ENCODE measurements around the gene USP2.
"Not testable (repeated sequence)": the region's sequence is repeated elsewhere in the genome, so short reads cannot be mapped to it uniquely, and the experiment has no call there.

Gene USP2

GRCh38 chr11:119409731-119410130 lies 28.2 kb upstream of the USP2 start:
- H3K27me3 ChIP-seq (ENCODE audit: control insufficient read depth in 1 of 2, insufficient read depth in 2 of 2, low read length in 2 of 2): no peaks in the 10 kb centered on the region
- no peaks in the 10 kb centered on the region for H3K9me3 ChIP-seq (ENCODE audit: low read length)
- no peak overlapping the region for H3K27ac ChIP-seq (ENCODE audit: low read depth, low read length)
- H3K4me1 ChIP-seq (ENCODE audit: insufficient read depth, low read length): no peaks in the 10 kb centered on the region
- H3K4me3 ChIP-seq (ENCODE audit: low read depth in 1 of 2, low read length in 2 of 2): no peak overlapping the region
- no peak overlapping the region for H3K9ac ChIP-seq (ENCODE audit: low read length)
- no peaks in the 10 kb centered on the region for H3K36me3 ChIP-seq (ENCODE audit: insufficient read depth, low read length)

GRCh38 chr11:119406005-119406404 lies 24.5 kb upstream of the USP2 start:
- Histone ChIP-seq H3K27ac (ENCODE audit: low read depth, low read length) (no peak overlapping the region), H3K27me3 (ENCODE audit: control insufficient read depth in 1 of 2, insufficient read depth in 2 of 2, low read length in 2 of 2) (no peaks in the 10 kb centered on the region), H3K9ac (ENCODE audit: low read length) (no peak overlapping the region), H3K36me3 (ENCODE audit: insufficient read depth, low read length) (no peaks in the 10 kb centered on the region), H3K4me1 (ENCODE audit: insufficient read depth, low read length) (no peaks in the 10 kb centered on the region), H3K9me3 (ENCODE audit: low read length) (peaks cover 2% of the 10 kb centered on the region), H3K4me3 (ENCODE audit: low read depth in 1 of 2, low read length in 2 of 2) (no peak overlapping the region)

DNA sequence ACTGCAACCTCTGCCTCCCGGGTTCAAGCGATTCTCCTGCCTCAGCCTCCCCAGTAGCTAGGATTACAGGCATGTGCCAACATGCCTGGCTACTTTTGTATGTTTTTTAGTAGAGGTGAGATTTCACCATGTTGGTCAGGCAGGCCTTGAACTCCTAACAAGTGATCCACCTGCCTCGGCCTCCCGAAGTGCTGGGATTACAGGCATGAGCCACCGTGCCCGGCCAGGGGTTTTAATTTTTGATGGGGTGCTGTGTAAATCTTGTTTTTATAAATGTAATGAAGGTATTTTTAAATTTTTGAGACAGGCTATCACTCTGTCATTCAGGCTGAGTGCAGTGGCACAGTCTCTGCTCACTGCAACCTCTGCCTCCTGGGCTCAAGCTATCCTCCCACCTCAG lies 24.0 kb upstream of the USP2 start:
- H3K9ac ChIP-seq (ENCODE audit: low read length); H3K36me3 ChIP-seq (ENCODE audit: insufficient read depth, low read length); H3K4me3 ChIP-seq (ENCODE audit: low read depth in 1 of 2, low read length in 2 of 2); H3K4me1 ChIP-seq (ENCODE audit: insufficient read depth, low read length); H3K9me3 ChIP-seq (ENCODE audit: low read length); H3K27ac ChIP-seq (ENCODE audit: low read depth, low read length); H3K27me3 ChIP-seq (ENCODE audit: control insufficient read depth in 1 of 2, insufficient read depth in 2 of 2, low read length in 2 of 2): not testable (repeated sequence)

GRCh38 chr11:119404872-119405271 lies 23.4 kb upstream of the USP2 start:
- Histone ChIP-seq H3K9me3 (ENCODE audit: low read length) (peaks cover 7% of the 10 kb centered on the region), H3K4me3 (ENCODE audit: low read depth in 1 of 2, low read length in 2 of 2) (no peak overlapping the region), H3K36me3 (ENCODE audit: insufficient read depth, low read length) (no peaks in the 10 kb centered on the region), H3K9ac (ENCODE audit: low read length) (no peak overlapping the region), H3K27ac (ENCODE audit: low read depth, low read length) (no peak overlapping the region), H3K4me1 (ENCODE audit: insufficient read depth, low read length) (no peaks in the 10 kb centered on the region), H3K27me3 (ENCODE audit: control insufficient read depth in 1 of 2, insufficient read depth in 2 of 2, low read length in 2 of 2) (no peaks in the 10 kb centered on the region)

DNA sequence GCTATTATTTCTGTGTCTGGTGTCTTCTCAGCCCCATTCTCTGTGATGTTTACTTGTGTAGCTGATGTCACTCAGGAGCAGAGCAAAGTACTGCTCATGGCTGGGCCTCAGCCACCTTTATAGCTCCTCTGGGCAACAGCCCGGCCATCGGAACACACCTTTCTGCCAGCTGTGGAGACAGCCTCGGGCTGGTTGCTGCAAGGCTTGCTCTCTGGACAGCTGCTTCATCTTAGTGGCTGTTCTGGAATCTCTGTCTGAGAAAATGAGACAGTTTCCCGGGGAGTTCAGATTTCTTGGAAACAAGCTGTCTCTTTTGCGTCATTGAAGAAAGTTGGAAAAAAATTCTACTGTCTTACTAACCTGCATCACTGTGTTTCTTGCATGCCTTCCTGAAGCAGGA lies 21.5 kb upstream of the USP2 start:
- Histone ChIP-seq H3K27ac (ENCODE audit: low read depth, low read length) (no peak overlapping the region), H3K27me3 (ENCODE audit: control insufficient read depth in 1 of 2, insufficient read depth in 2 of 2, low read length in 2 of 2) (no peaks in the 10 kb centered on the region)

GRCh38 chr11:119402470-119402869 lies 21.0 kb upstream of the USP2 start:
- Histone ChIP-seq H3K27ac (ENCODE audit: low read depth, low read length) (no peak overlapping the region), H3K36me3 (ENCODE audit: insufficient read depth, low read length) (no peaks in the 10 kb centered on the region), H3K27me3 (ENCODE audit: control insufficient read depth in 1 of 2, insufficient read depth in 2 of 2, low read length in 2 of 2) (no peaks in the 10 kb centered on the region), H3K4me1 (ENCODE audit: insufficient read depth, low read length) (no peaks in the 10 kb centered on the region), H3K9ac (ENCODE audit: low read length) (no peak overlapping the region), H3K9me3 (ENCODE audit: low read length) (peaks cover 7% of the 10 kb centered on the region), H3K4me3 (ENCODE audit: low read depth in 1 of 2, low read length in 2 of 2) (no peak overlapping the region)

More for the DNA sequence above, 21.5 kb upstream of the USP2 start:
- Histone ChIP-seq H3K4me1 (ENCODE audit: insufficient read depth, low read length) (no peaks in the 10 kb centered on the region), H3K9ac (ENCODE audit: low read length) (no peak overlapping the region), H3K9me3 (ENCODE audit: low read length) (peaks cover 7% of the 10 kb centered on the region), H3K4me3 (ENCODE audit: low read depth in 1 of 2, low read length in 2 of 2) (no peak overlapping the region), H3K36me3 (ENCODE audit: insufficient read depth, low read length) (no peaks in the 10 kb centered on the region)

- Histone ChIP-seq H3K27me3 (ENCODE audit: control insufficient read depth in 1 of 2, insufficient read depth in 2 of 2, low read length in 2 of 2) (no peaks in the 10 kb centered on the region), H3K4me3 (ENCODE audit: low read depth in 1 of 2, low read length in 2 of 2) (no peak overlapping the region), H3K36me3 (ENCODE audit: insufficient read depth, low read length) (no peaks in the 10 kb centered on the region), H3K9me3 (ENCODE audit: low read length) (peaks cover 7% of the 10 kb centered on the region), H3K9ac (ENCODE audit: low read length) (no peak overlapping the region), H3K4me1 (ENCODE audit: insufficient read depth, low read length) (no peaks in the 10 kb centered on the region), H3K27ac (ENCODE audit: low read depth, low read length) (no peak overlapping the region)
Observed at GRCh38 chr11:119400860-119401259, 19.4 kb upstream of the USP2 start.

DNA sequence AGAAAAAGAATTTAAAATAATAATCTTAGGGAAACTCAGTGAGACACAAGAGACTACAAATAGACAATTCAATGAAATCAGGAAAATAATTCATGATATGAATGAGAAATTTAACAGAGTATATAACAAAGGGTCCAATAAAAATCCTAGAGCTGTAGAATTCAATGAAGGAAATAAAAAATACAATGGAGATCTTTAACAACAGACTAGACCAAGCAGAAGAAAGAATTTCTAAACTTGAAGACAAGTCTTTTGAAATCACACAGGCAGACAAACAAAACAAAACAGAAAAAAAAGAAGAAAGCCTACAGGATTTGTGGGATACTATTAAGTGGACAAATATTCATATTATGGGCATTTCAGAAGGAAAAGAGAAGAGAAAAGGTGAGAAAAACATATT lies 16.2 kb upstream of the USP2 start:
- H3K27ac ChIP-seq (ENCODE audit: low read depth, low read length): no peak overlapping the region
- H3K4me1 ChIP-seq (ENCODE audit: insufficient read depth, low read length): no peaks in the 10 kb centered on the region
- no peak overlapping the region for H3K9ac ChIP-seq (ENCODE audit: low read length)
- H3K27me3 ChIP-seq (ENCODE audit: control insufficient read depth in 1 of 2, insufficient read depth in 2 of 2, low read length in 2 of 2): no peaks in the 10 kb centered on the region
- H3K36me3 ChIP-seq (ENCODE audit: insufficient read depth, low read length): no peaks in the 10 kb centered on the region
- H3K4me3 ChIP-seq (ENCODE audit: low read depth in 1 of 2, low read length in 2 of 2): no peak overlapping the region
- H3K9me3 ChIP-seq (ENCODE audit: low read length): peaks cover 7% of the 10 kb centered on the region

GRCh38 chr11:119396835-119397234 lies 15.3 kb upstream of the USP2 start:
- no peaks in the 10 kb centered on the region for H3K36me3 ChIP-seq (ENCODE audit: insufficient read depth, low read length)
- H3K4me3 ChIP-seq (ENCODE audit: low read depth in 1 of 2, low read length in 2 of 2): no peak overlapping the region
- H3K9me3 ChIP-seq (ENCODE audit: low read length): peaks cover 7% of the 10 kb centered on the region
- H3K4me1 ChIP-seq (ENCODE audit: insufficient read depth, low read length): no peaks in the 10 kb centered on the region
- H3K27ac ChIP-seq (ENCODE audit: low read depth, low read length): no peak overlapping the region
- H3K27me3 ChIP-seq (ENCODE audit: control insufficient read depth in 1 of 2, insufficient read depth in 2 of 2, low read length in 2 of 2): no peaks in the 10 kb centered on the region
- no peak overlapping the region for H3K9ac ChIP-seq (ENCODE audit: low read length)

DNA sequence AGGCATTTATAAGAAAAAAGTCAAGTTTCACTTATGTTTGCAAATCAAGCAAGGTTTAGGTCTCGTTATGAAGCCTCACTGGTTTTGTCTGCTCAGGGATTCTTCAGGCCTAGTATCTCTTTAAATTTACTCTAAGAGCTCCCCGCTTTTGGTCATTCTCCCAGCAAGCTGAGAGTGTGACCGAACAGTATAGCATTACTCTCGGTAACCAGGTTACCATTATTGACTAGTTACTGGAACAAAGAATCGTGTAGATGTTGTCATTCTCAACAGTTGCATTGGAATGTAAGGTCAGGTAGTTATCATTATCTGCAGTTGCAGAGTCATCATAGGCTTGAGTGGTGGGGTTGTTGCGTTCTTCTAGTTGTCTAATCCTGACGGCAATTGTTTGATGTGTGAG lies 9.8 kb upstream of the USP2 start:
- no peaks in the 10 kb centered on the region for H3K36me3 ChIP-seq (ENCODE audit: insufficient read depth, low read length)
- H3K4me1 ChIP-seq (ENCODE audit: insufficient read depth, low read length): no peaks in the 10 kb centered on the region
- no peak overlapping the region for H3K4me3 ChIP-seq (ENCODE audit: low read depth in 1 of 2, low read length in 2 of 2)
- peaks cover 0 to 5% of the 10 kb centered on the region in 2 donors for H3K27me3 ChIP-seq (ENCODE audit: control insufficient read depth in 1 of 2, insufficient read depth in 2 of 2, low read length in 2 of 2)
- no peaks in the 10 kb centered on the region for H3K9me3 ChIP-seq (ENCODE audit: low read length)
- H3K9ac ChIP-seq (ENCODE audit: low read length): no peak overlapping the region
- H3K27ac ChIP-seq (ENCODE audit: low read depth, low read length): no peak overlapping the region

GRCh38 chr11:119389611-119390254 lies 8.2 kb upstream of the USP2 start:
- Histone ChIP-seq H3K9me3 (ENCODE audit: low read length) (no peaks in the 10 kb centered on the region), H3K27ac (ENCODE audit: low read depth, low read length) (no peak overlapping the region), H3K27me3 (ENCODE audit: control insufficient read depth in 1 of 2, insufficient read depth in 2 of 2, low read length in 2 of 2) (peaks cover 0 to 5% of the 10 kb centered on the region in 2 donors), H3K4me3 (ENCODE audit: low read depth in 1 of 2, low read length in 2 of 2) (no peak overlapping the region), H3K4me1 (ENCODE audit: insufficient read depth, low read length) (no peaks in the 10 kb centered on the region), H3K9ac (ENCODE audit: low read length) (no peak overlapping the region), H3K36me3 (ENCODE audit: insufficient read depth, low read length) (no peaks in the 10 kb centered on the region)

- Histone ChIP-seq H3K4me3 (ENCODE audit: low read depth in 1 of 2, low read length in 2 of 2) (no peak overlapping the region), H3K4me1 (ENCODE audit: insufficient read depth, low read length) (no peaks in the 10 kb centered on the region), H3K9ac (ENCODE audit: low read length) (no peak overlapping the region), H3K36me3 (ENCODE audit: insufficient read depth, low read length) (no peaks in the 10 kb centered on the region), H3K27ac (ENCODE audit: low read depth, low read length) (no peak overlapping the region), H3K9me3 (ENCODE audit: low read length) (no peaks in the 10 kb centered on the region), H3K27me3 (ENCODE audit: control insufficient read depth in 1 of 2, insufficient read depth in 2 of 2, low read length in 2 of 2) (peaks cover 0 to 5% of the 10 kb centered on the region in 2 donors)
Observed at GRCh38 chr11:119388103-119388502, 6.6 kb upstream of the USP2 start.
